MG63 (cell line): ENCODE measurements around the gene DAP3. TPM values are rescaled to one million over a fixed set of nuclear protein-coding genes. Genes with fewer than 3 reads are reported as not detected.
"Not testable (repeated sequence)": the region's sequence is repeated elsewhere in the genome, so short reads cannot be mapped to it uniquely, and the experiment has no call there.

ENCODE experiments used
- DNase-seq: peaks from one replicate; pipeline ENCODE4 v3.0.0-alpha.2; 2020
- H3K27me3 ChIP-seq: fragments of 250-450 bp; sonication (Bioruptor Pico); 2 replicates; pipeline ENCODE4 v1.5.1; 2020; ENCODE audit warnings: mild to moderate bottlenecking, moderate library complexity
- H3K36me3 ChIP-seq: fragments of 250-450 bp; sonication (Bioruptor Pico); 2 replicates; pipeline ENCODE4 v1.5.1; 2020; ENCODE audit warnings: mild to moderate bottlenecking, moderate library complexity
- H3K4me3 ChIP-seq: fragments of 250-450 bp; sonication (Bioruptor Pico); 2 replicates; pipeline ENCODE4 v1.5.1; 2020; ENCODE audit warnings: mild to moderate bottlenecking, moderate library complexity
- H3K9me3 ChIP-seq: fragments of 250-450 bp; sonication (Bioruptor Pico); 2 replicates; pipeline ENCODE4 v1.5.1; 2020; ENCODE audit warnings: mild to moderate bottlenecking, moderate library complexity
- total RNA-seq: library from RNA; depleted of rRNA; stranded (reverse); fragments of >200 nt; shearing (Covaris generic); gene quantifications from 2 replicates; pipeline ENCODE4 v1.2.3, GENCODE V29; 2014; ENCODE audit warnings: low replicate concordance

DAP3 gene
- total RNA-seq, 1 experiment from 2014 or later: 111 TPM

DNA sequence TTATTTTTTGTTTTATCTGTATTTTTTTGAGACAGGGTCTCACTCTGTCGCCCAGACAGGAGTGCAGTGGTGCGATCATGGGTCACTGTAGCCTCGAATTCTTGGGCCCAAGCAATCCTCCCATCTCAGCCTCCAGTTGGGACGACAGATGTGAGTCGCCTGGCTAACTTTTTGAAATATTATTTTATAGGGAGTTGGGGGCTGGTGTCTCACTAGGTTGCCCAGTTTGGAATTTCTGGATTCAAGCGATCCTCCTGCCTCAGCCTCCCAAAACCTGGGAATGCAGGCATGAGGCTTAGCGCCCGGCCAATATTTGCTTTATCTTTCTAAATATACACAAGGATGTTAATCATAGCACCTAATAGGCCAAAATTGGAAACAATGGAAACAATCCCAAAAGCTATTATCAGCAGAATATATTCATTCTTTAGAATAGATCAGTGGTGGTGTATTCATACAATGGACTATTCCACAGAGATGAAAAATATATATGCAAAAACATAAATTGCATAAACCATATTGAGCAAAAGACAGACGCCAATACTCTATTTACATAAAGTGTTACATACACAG is 55.9 kb downstream of the DAP3 start:
- H3K9me3 ChIP-seq: no peaks in the 10 kb centered on the region
- H3K36me3 ChIP-seq: peaks cover 22% of the 10 kb centered on the region
- H3K27me3 ChIP-seq: no peaks in the 10 kb centered on the region
- peak overlapping the region; percentile 66 for H3K4me3 ChIP-seq
- DNase-seq: no peak

DNA sequence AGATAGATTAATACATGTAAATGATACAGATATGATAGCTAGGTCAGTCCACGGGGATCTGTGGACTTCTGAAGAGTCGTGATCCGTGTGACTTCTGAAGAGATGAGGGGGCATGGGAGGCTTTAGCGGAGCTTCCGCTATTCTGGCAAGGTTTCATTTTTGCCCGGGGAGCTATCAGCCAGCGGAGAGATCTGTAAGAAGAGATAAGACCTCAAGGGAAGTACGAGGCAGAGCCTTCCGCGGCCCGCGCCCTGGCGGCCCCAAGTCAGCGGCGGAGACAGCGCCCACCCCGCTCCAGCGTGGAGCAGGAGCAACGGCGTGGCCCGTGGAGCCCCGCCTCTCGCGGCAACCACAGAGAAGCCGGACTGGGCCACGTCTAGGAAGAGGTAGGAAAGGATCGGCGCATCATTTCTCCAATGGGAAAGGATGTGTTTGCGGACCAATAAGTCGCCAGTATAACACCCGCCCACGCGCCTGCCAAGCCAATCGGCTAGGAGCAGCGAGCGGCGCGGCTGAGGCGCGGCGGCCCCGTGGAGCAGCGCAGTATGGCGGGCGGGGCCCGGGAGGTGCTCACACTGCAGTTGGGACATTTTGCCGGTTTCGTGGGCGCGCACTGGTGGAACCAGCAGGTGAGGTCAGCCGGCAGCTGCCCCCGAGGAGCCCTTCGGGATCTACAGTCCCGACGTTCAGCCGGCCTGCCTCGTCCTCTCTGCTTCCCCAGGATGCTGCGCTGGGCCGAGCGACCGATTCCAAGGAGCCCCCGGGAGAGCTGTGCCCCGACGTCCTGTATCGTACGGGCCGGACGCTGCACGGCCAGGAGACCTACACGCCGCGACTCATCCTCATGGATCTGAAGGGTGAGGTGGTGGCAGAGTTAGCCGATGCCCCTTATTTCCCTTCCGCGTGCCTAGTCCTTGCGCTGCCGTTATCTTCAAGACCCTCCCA is 56.7 kb downstream of the DAP3 start:
- Histone ChIP-seq H3K4me3 (peak overlapping the region; percentile 66), H3K36me3 (peaks cover 17% of the 10 kb centered on the region)
- not testable (repeated sequence) for H3K27me3 ChIP-seq, H3K9me3 ChIP-seq
- DNase-seq: peak; percentile 99

DNA sequence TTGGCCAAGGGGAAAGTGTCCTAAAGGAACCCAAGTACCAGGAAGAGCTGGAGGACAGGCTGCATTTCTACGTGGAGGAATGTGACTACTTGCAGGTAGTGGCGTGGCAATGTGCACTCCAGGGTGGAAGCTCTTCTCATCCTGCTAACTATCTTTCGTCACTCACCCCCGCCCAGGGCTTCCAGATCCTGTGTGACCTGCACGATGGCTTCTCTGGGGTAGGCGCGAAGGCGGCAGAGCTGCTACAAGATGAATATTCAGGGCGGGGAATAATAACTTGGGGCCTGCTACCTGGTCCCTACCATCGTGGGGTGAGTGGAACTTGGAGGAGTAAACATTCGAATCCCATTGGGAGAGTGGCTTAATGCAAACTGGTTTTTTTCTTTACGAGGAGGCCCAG is 58.7 kb downstream of the DAP3 start:
- peaks cover 30% of the 10 kb centered on the region for H3K36me3 ChIP-seq
- not testable (repeated sequence) for H3K27me3 ChIP-seq, H3K9me3 ChIP-seq, H3K4me3 ChIP-seq, DNase-seq

DNA sequence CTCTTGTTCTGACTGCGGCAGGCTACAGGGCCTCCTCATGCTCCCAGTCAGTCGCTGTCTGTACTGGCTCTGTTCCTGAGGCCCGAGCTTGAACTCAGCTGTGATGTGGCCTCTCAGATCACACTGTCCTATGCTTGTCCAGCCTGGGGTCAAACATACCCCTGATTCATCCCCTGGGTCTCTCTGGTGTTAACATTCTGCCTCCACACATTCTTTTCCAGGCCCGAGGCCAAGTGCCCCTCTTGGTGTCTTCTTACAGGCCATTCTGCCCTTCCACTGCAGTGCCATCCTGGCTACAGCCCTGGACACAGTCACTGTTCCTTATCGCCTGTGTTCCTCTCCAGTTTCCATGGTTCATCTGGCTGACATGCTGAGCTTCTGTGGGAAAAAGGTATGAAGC is 59.2 kb downstream of the DAP3 start:
- H3K27me3 ChIP-seq, H3K9me3 ChIP-seq, DNase-seq, H3K4me3 ChIP-seq: not testable (repeated sequence)
- peaks cover 35% of the 10 kb centered on the region for H3K36me3 ChIP-seq

DNA sequence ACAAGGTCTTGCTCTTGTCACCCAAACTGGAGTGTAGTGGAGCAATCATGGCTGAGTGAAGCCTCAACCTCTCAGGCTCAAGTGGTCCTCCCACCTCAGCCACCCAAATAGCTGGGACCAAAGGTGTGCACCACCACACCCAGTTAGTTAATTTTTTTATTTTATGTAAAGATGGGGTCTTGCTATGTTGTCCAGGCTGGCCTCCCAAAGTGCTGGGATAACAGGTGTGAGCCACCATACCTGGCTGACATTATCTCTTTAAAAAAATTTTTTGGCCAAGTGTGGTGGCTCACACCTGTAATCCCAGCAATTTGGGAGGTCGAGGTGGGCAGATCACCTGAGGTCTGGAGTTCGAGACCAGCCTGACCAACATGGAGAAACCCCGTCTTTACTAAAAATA is 70.1 kb downstream of the DAP3 start:
- not testable (repeated sequence) for DNase-seq, H3K27me3 ChIP-seq, H3K9me3 ChIP-seq, H3K4me3 ChIP-seq
- peaks cover 79% of the 10 kb centered on the region for H3K36me3 ChIP-seq

DNA sequence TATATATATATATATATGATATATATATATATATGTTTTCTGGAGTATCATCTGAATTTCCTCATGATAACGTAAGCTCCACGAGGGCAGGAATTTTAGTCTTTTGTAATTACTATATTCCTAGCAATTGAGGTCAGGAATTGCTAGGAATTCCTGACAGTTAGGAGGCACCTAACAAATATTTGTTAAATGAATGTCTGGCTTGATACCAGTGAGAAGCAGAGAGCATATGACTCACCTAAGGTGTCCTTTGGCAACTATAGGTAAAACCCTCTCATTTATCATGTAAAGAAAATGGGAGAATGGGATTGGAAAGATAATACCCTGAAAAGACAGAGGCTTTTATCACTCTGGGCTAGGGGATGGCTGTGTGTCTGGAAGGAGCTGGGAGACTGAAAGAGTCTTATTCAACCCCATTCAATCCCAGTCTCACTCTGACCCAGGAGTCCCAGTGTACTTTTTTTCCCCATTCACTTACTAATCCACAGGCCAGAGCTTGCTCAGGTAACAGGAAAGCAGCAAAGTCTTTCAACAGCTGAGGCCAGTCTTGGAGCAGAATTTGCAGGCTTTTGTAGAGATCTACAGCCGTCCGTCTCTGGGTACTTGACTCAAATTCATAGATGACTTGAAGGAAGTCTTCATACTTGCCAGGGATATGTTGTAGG is 71.2 kb downstream of the DAP3 start:
- Histone ChIP-seq H3K4me3 (no peak overlapping the region), H3K36me3 (peaks cover 83% of the 10 kb centered on the region), H3K27me3 (no peaks in the 10 kb centered on the region), H3K9me3 (no peaks in the 10 kb centered on the region)
- no peak for DNase-seq

DNA sequence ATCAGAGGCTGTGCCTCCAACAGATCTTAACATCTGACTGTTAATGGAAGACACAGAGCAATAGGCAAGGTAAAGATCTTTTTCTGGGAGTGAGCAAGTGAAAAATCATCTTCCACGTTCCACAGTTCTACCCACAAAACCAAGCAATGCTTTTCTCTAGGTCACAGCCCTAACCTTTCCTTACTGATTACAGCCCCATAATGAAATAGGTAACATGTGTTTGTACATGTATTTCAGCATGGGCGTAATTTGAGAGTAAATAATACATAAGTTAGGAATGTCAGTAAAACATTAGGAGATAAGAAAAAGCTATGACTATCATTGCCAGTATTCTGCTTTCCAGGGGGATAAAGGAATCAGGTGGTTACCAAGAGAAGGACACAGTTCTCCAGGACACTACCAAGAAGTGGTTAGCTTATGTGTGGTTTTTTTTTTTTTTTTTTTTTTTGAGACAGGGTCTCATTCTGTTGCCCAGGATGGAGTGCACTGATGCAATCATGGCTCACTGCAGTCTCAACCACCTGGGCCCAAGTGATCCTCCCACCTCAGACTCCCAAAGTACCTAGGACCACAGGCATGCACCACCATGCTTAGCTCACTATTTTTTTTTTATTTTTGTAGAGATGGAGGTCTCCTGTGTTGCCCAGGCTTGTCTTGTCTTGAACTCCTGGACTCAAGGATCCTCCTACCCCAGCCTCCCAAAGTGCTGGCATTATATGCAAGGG is 72.0 kb downstream of the DAP3 start:
- peaks cover 83% of the 10 kb centered on the region for H3K36me3 ChIP-seq

DNA sequence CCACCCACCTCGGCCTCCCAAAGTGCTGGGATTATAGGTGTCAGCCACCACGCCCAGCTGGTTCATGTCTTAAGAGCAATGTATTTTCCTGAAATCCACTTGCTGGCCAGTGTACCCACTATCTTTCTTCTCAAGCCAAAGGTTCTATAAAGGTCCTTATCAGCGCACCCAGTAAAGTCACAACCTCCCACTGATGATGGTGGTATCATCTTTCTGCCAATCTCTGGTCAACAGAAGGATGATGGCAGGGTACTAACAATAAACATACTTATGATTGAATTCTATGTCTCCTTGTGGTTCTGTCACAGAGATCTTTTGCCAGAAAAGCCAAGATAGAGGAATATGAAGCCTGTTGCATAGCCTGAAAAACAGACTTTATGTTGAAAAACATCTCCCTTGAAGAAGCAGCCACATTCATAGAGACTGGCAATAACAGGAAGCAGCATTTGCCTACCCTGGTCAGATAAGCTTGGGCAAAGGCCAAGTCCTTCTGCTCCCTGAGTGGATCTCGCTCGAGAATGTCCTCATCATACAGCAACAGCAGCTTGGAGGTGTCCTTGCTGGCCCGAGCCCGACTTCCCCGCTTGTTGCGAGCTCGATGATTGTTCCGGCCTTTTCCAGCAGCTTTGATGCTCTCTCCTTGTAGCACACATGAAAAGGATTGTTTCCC is 73.0 kb downstream of the DAP3 start:
- Histone ChIP-seq H3K9me3 (no peaks in the 10 kb centered on the region), H3K36me3 (peaks cover 81% of the 10 kb centered on the region), H3K27me3 (no peaks in the 10 kb centered on the region), H3K4me3 (no peak overlapping the region)
- no peak for DNase-seq

More for the DNA sequence above, 72.0 kb downstream of the DAP3 start:
- no peak for DNase-seq
- no peaks in the 10 kb centered on the region for H3K27me3 ChIP-seq
- no peak overlapping the region for H3K4me3 ChIP-seq
- H3K9me3 ChIP-seq: no peaks in the 10 kb centered on the region

DNA sequence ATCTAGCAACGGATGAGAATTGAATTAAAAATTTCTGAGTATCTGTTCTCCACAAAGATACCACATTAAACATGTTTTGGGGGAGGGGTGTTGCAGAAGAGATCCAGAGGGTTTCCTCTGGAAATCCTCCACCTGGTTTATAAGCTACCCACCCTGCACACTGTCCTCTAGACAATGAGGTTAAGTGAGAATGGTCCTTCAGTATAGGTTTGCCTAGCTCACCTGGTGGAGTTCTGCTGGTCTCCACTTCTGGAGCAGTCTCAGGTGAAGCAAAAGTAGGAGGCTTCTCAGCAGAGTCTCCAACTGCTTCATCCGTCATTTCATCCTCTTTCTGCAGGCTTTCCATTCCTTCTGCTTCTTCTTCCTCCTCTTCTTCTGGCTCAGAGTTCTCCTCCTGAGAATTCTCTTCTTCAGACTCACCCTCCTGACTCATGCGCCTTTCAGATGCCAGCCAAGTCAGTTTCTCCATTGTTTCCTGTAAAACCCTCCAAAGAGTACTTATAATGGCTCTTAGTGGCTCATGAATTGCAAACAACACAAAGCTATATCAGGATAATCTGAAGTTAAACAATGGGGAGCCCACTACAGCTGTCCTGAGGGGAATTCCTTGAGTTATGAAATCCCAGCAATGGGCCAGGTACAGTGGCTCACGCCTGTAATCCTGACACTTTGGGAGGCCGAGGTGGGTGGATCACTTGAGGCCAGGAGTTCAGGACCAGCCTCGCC is 74.4 kb downstream of the DAP3 start:
- not testable (repeated sequence) for H3K4me3 ChIP-seq
- peaks cover 84% of the 10 kb centered on the region for H3K36me3 ChIP-seq

DNA sequence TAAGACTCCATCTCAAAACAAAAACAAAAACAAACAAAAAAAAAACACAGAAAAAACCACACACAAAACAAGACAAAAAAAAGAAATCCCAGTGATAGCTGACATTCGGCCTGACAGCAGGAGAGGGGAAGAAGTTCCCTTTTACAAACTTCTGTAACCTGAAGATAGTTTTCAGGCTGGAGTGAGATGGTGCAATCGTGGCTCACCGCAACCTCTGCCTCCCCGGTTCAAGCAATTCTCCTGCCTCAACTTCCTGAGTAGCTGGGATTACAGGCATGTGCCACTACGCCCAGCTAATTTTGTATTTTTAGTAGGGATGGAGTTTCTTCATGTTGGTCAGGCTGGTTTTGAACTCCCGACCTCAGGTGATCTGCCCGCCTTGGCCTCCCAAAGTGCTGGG is 75.1 kb downstream of the DAP3 start:
- not testable (repeated sequence) for H3K4me3 ChIP-seq, H3K9me3 ChIP-seq, DNase-seq, H3K27me3 ChIP-seq
- H3K36me3 ChIP-seq: peaks cover 82% of the 10 kb centered on the region

More for the DNA sequence above, 74.4 kb downstream of the DAP3 start:
- not testable (repeated sequence) for H3K9me3 ChIP-seq, H3K27me3 ChIP-seq
- peak; percentile 97 for DNase-seq

DNA sequence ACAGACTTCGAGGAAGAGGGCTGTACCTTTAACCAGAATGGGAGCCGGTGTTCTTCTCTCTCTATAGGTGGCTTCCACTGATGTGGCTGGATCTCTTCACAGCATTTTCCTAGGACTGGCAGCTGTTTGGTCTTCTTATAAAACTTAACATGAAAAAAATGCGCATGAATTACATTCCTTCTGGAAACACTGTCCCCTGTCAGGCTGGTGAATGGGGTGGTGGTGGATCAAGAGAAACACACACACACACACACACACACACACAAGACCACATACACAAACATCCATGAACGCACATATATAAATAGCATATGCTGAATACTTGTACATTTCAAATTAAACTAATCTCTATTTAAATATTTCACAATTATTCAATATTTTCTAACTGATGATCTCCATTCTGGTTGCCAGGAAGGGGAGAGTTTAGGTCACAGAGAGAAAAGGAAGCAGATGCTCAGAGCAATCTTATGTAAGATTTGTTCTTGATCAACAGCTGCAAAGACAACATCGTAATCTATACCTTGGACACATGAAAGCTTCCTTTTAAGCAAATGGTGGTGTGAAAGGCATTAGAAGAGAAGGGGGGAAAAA is 78.6 kb downstream of the DAP3 start:
- not testable (repeated sequence) for DNase-seq, H3K9me3 ChIP-seq, H3K4me3 ChIP-seq, H3K27me3 ChIP-seq
- H3K36me3 ChIP-seq: peaks cover 82% of the 10 kb centered on the region

DNA sequence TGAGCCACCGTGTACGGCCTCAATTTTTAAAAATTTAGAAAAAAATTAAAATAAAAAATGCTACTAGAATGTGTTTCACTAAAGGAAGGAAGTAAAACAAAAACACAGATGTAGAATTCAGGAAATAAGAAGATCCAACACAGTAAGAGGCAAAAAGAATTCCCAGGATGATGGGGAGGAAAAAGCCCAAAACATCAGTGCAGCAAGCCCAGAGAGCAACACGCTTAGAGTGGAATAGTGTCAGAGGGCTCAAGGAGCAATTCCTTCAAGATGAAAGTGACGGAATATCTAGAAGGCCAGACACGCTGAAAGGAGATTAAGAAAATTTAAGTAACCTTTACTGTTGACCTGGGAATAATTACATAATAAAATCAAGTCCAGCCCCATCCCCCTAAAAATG is 80.4 kb downstream of the DAP3 start:
- Histone ChIP-seq H3K9me3 (no peaks in the 10 kb centered on the region), H3K36me3 (peaks cover 89% of the 10 kb centered on the region), H3K27me3 (no peaks in the 10 kb centered on the region), H3K4me3 (no peak overlapping the region)
- no peak for DNase-seq

DNA sequence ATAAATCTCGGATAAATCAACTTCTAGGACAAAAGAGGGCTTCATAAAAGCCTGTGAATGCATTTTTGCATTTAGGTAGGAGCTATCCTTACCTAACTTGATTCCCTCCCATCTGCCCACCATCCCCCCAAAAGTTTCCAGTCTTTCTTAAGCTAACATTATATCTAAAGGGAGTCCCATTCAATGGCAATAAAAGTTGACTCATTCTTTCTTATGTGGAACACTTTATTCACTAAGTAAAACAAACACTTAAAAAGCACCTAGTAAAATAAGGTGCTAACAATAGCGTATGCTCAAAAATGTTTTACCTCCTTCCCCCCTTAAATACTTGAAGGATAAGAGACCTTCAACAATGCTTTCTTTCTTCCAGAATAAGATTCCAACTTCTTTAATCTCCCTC is 84.3 kb downstream of the DAP3 start:
- no peak overlapping the region for H3K4me3 ChIP-seq
- H3K27me3 ChIP-seq: no peaks in the 10 kb centered on the region
- H3K36me3 ChIP-seq: peaks cover 90% of the 10 kb centered on the region
- H3K9me3 ChIP-seq: no peaks in the 10 kb centered on the region
- no peak for DNase-seq

DNA sequence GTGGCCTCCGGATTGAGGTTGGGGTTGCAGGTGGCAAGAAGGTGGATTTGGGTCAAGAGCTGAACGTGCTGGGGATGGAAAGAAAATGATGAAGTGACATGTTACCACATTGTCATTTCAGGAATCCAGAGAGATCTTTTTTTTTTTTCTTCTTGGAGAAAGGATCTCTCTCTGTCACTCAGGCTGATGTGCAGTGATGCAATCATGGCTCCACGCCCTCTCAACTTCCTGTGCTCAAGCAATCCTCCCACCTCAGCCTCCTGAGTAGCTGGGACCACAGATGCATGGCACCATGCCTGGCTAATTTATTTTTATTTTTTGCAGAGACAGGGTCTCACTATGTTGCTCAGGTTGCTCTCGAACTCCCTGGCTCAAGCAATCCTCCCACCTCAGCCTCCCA is 87.5 kb downstream of the DAP3 start:
- peaks cover 82% of the 10 kb centered on the region for H3K36me3 ChIP-seq
- no peak overlapping the region for H3K4me3 ChIP-seq
- peak; percentile 39 for DNase-seq
- no peaks in the 10 kb centered on the region for H3K27me3 ChIP-seq
- H3K9me3 ChIP-seq: no peaks in the 10 kb centered on the region

DNA sequence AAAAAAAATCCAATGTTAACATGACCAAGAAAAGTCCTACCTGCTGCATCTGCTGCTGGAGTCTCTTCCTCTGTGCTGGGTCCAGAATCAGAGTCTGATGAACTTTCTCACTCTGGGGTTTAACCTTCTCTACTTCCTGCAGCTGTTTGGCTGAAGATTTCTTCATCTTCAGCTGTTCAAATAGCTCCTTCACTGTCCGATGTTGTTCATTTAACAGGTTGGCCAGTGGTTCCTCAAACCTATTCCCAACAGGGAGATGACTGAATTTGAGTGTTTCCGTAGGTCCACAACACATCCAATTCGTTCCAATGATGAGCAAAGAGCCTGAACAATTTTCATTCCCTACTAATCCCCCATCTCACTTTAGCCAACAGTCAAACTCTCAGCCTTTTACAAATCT is 88.7 kb downstream of the DAP3 start:
- H3K27me3 ChIP-seq: no peaks in the 10 kb centered on the region
- no peak for DNase-seq
- no peak overlapping the region for H3K4me3 ChIP-seq
- peaks cover 81% of the 10 kb centered on the region for H3K36me3 ChIP-seq
- H3K9me3 ChIP-seq: no peaks in the 10 kb centered on the region
